Vagina (tissue), 2 donors: ENCODE results near the gene BRPF3. TPM values are rescaled to one million over a fixed set of nuclear protein-coding genes. Genes with fewer than 3 reads are reported as not detected.

Experiments
- DNase-seq, 2 donors: peaks; one replicate each; pipeline ENCODE4 v3.0.0-alpha.2; 2017; ENCODE audit errors: extremely low spot score in 2 of 2
- H3K27ac ChIP-seq: fragments of 200-600 bp; sonication (generic); one replicate; pipeline ENCODE4 v1.5.1; 2019
- H3K27me3 ChIP-seq: fragments of 200-600 bp; sonication (generic); one replicate; pipeline ENCODE4 v1.5.1; 2019
- H3K36me3 ChIP-seq, 2 donors: fragments of 200-600 bp; sonication (generic); one replicate each; pipeline ENCODE4 v1.5.1; 2017 to 2019
- H3K4me1 ChIP-seq: fragments of 200-600 bp; sonication (generic); one replicate; pipeline ENCODE4 v1.5.1; 2019
- H3K4me3 ChIP-seq, 2 donors: fragments of 200-600 bp; sonication (generic); 1 replicate in 1 of 2; 2 replicates in 1 of 2; pipeline ENCODE4 v1.5.1; 2016 to 2019
- H3K9me3 ChIP-seq: fragments of 200-600 bp; sonication (generic); one replicate; pipeline ENCODE4 v1.5.1; 2019
- POLR2A ChIP-seq, 2 donors: fragments of 450-650 bp; IDR thresholded peaks; one replicate each; pipeline ENCODE4 v1.6.1; 2017; ENCODE audit warnings: antibody characterized with exemption in 2 of 2, mild to moderate bottlenecking in 2 of 2, moderate library complexity in 2 of 2
- POLR2AphosphoS5 ChIP-seq, 2 donors: sonication (generic); formaldehyde crosslinking; IDR thresholded peaks; one replicate each; pipeline ENCODE4 v1.9.0; 2017; ENCODE audit warnings: antibody characterized with exemption in 2 of 2, mild to moderate bottlenecking in 2 of 2, low read depth in 1 of 2; ENCODE audit not compliant: insufficient read depth in 1 of 2
- intact Hi-C: fragments of 100-400 bp; cut with DNase I; formaldehyde crosslinking; loops from one replicate; pipeline ENCODE4 v1.15.1; 2023
- total RNA-seq: library from RNA; depleted of rRNA; stranded (reverse); fragments of >200 nt; gene quantifications from one replicate; pipeline ENCODE4 v1.2.3, GENCODE V29; 2016
- TF ChIP-seq, protein P1 (sequence below), 3 experiments: fragments of 450-650 bp in 2 of 3; fragments of 200-600 bp in 1 of 3; sonication (generic) in 1 of 3; IDR thresholded peaks; one replicate each; pipeline ENCODE4 v1.5.1; 2017 to 2019; ENCODE audit warnings: antibody characterized with exemption in 3 of 3, mild to moderate bottlenecking in 2 of 3, moderate library complexity in 2 of 3

Gene BRPF3
- total RNA-seq, 1 donor from 2014 or later: 18.7 TPM

DNA sequence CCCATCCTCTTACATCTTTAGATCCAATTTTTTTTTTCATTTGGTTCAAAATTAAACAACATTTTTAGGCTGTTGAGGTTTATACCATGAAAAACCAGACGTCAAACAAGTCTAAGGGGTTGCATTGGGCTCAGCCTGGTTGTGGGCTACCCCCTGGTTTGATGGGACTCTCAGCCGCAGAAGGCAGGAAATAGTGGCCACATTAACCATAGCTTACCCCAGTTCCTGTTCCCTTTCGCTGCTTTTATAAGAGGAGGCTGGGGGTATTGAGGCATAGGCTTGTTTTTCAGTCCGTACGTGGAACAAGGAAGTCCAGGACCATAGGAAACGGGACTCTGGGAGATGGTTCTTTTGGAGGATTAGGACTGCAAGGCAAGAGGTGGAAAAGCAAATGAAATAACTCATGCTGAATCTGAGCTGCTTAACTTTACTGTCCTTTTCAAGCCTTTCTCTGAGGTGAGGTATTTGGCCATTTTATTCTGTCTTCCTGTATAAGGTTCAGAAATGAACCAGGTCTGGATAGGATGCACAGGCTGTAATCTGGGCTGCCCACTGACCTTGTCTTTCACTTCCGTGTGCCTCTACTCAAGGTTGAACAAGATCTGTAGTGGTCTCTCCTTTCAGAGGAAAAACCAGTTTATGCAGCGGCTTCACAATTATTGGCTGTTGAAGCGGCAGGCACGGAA is 7.7 kb downstream of the BRPF3 start:
- Histone ChIP-seq H3K4me3 (no peak overlapping the region), H3K27me3 (no peaks in the 10 kb centered on the region), H3K4me1 (peaks cover 42% of the 10 kb centered on the region), H3K36me3 (peaks cover 0 to 58% of the 10 kb centered on the region in 2 donors), H3K9me3 (no peaks in the 10 kb centered on the region), H3K27ac (no peak overlapping the region)
- intact Hi-C loops: no loop called here
- TF ChIP-seq POLR2A (IDR thresholded peaks at IDR 0.05) (no peak), POLR2AphosphoS5 (IDR thresholded peaks at IDR 0.05; ENCODE audit: insufficient read depth in 1 of 2, low read depth in 1 of 2) (no peak)
- TF ChIP-seq, protein P1, sequence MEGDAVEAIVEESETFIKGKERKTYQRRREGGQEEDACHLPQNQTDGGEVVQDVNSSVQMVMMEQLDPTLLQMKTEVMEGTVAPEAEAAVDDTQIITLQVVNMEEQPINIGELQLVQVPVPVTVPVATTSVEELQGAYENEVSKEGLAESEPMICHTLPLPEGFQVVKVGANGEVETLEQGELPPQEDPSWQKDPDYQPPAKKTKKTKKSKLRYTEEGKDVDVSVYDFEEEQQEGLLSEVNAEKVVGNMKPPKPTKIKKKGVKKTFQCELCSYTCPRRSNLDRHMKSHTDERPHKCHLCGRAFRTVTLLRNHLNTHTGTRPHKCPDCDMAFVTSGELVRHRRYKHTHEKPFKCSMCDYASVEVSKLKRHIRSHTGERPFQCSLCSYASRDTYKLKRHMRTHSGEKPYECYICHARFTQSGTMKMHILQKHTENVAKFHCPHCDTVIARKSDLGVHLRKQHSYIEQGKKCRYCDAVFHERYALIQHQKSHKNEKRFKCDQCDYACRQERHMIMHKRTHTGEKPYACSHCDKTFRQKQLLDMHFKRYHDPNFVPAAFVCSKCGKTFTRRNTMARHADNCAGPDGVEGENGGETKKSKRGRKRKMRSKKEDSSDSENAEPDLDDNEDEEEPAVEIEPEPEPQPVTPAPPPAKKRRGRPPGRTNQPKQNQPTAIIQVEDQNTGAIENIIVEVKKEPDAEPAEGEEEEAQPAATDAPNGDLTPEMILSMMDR (IDR thresholded peaks at IDR 0.05): no peak
- DNase-seq: no peak

DNA sequence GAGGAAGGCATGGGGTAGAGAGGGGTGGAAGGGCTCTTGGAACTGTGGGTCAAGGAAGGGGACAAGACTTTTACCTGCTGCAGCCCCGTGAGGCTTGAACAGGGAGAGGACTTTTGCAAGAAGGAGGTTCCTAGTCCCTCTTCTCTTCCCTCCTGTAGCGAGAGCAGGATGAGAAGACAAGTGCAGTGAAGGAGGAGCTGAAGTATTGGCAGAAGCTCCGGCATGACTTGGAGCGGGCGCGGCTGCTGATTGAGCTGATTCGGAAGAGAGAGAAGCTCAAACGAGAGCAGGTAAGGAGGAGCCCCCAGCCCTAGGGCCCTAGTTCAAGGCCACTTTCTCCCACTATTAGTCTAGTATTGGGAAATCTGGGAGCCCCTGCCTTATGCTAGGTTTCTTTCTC is 10.6 kb downstream of the BRPF3 start:
- TF ChIP-seq, protein P1 (IDR thresholded peaks at IDR 0.05): no peak
- TF ChIP-seq POLR2A (IDR thresholded peaks at IDR 0.05): no peak
- TF ChIP-seq POLR2AphosphoS5 (IDR thresholded peaks at IDR 0.05; ENCODE audit: insufficient read depth in 1 of 2, low read depth in 1 of 2): no peak

GRCh38 chr6:36209606-36210005 is 13.1 kb downstream of the BRPF3 start:
- Histone ChIP-seq H3K36me3 (peaks cover 4 to 90% of the 10 kb centered on the region in 2 donors), H3K27ac (no peak overlapping the region), H3K4me3 (no peak overlapping the region), H3K27me3 (no peaks in the 10 kb centered on the region), H3K4me1 (peaks cover 4% of the 10 kb centered on the region), H3K9me3 (no peaks in the 10 kb centered on the region)
- no peak for DNase-seq
- intact Hi-C loops: no loop called here
- TF ChIP-seq POLR2A (IDR thresholded peaks at IDR 0.05): no peak
- TF ChIP-seq, protein P1 (IDR thresholded peaks at IDR 0.05): no peak
- TF ChIP-seq POLR2AphosphoS5 (IDR thresholded peaks at IDR 0.05; ENCODE audit: insufficient read depth in 1 of 2, low read depth in 1 of 2): no peak

More for the DNA sequence above, 10.6 kb downstream of the BRPF3 start:
- H3K9me3 ChIP-seq: no peaks in the 10 kb centered on the region
- H3K4me1 ChIP-seq: peaks cover 27% of the 10 kb centered on the region
- peaks cover 4 to 71% of the 10 kb centered on the region in 2 donors for H3K36me3 ChIP-seq
- H3K27me3 ChIP-seq: no peaks in the 10 kb centered on the region
- H3K4me3 ChIP-seq: no peak overlapping the region
- no peak for DNase-seq
- no peak overlapping the region for H3K27ac ChIP-seq
- intact Hi-C loops: no loop called here

DNA sequence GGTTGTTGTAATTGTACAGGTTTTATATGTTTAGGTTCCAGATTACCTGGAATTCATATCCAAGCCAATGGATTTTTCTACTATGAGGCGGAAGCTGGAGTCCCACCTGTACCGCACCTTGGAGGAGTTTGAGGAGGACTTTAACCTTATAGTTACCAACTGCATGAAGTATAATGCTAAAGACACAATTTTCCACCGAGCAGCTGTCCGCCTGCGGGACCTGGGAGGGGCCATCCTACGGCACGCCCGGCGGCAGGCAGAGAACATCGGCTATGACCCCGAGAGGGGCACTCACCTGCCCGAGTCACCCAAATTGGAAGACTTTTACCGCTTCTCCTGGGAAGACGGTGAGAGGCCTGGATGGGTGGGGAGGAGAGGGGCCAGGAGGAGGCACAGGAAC is 13.6 kb downstream of the BRPF3 start:
- Histone ChIP-seq H3K4me3 (no peak overlapping the region), H3K27ac (no peak overlapping the region), H3K36me3 (peaks cover 4 to 90% of the 10 kb centered on the region in 2 donors), H3K27me3 (no peaks in the 10 kb centered on the region), H3K9me3 (no peaks in the 10 kb centered on the region), H3K4me1 (no peaks in the 10 kb centered on the region)
- no peak for DNase-seq
- TF ChIP-seq POLR2A (IDR thresholded peaks at IDR 0.05) (no peak), POLR2AphosphoS5 (IDR thresholded peaks at IDR 0.05; ENCODE audit: insufficient read depth in 1 of 2, low read depth in 1 of 2) (no peak)
- TF ChIP-seq, protein P1 (IDR thresholded peaks at IDR 0.05): no peak
- intact Hi-C loops: no loop called here

DNA sequence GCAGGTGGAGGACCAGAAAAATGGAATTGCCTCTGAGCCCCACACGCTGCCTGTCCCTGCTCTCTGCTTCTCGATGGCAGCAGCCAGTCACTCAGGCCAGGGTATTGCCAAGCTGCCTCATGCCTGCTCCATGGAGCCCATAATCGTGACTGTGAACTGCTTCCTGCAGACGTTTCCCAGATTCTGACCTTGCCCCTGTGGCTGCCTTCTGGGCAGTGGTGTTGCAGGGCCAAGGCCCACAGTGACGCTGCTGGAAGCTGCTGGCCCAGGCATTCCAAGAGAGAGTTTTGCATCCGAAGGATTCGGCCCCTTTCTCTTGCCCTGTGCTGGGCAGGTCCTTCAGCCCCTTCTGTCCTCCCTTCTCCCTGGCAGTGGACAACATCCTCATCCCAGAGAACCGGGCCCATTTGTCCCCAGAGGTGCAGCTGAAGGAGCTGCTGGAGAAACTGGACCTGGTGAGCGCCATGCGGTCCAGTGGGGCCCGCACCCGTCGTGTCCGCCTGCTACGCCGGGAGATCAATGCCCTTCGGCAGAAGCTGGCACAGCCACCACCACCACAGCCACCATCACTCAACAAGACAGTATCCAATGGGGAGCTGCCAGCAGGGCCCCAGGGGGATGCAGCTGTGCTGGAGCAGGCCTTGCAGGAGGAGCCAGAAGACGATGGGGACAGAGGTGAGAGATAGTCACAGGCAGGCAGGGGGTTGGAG is 14.5 kb downstream of the BRPF3 start:
- no peak overlapping the region for H3K4me3 ChIP-seq
- no peaks in the 10 kb centered on the region for H3K27me3 ChIP-seq
- H3K27ac ChIP-seq: no peak overlapping the region
- intact Hi-C loops: no loop called here
- H3K4me1 ChIP-seq: no peaks in the 10 kb centered on the region
- peaks cover 4 to 95% of the 10 kb centered on the region in 2 donors for H3K36me3 ChIP-seq
- H3K9me3 ChIP-seq: no peaks in the 10 kb centered on the region
- TF ChIP-seq POLR2AphosphoS5 (IDR thresholded peaks at IDR 0.05; ENCODE audit: insufficient read depth in 1 of 2, low read depth in 1 of 2) (no peak), POLR2A (IDR thresholded peaks at IDR 0.05) (no peak)
- TF ChIP-seq, protein P1 (IDR thresholded peaks at IDR 0.05): no peak
- no peak for DNase-seq
